Keratinocyte (primary cell): Measurements from ENCODE around the gene C19orf25. TPM values are rescaled to one million over a fixed set of nuclear protein-coding genes. Genes with fewer than 3 reads are reported as not detected.

Experiments
- DNase-seq: peaks from one replicate; pipeline ENCODE4 v3.0.0-alpha.2; 2011; ENCODE audit warnings: low read depth, missing footprints, low spot score
- FAIRE-seq: peaks from 2 replicates; lab custom pipeline; 2011; peaks lifted over from hg19 to GRCh38; lab: Jason Lieb, UNC
- H2AFZ ChIP-seq: 2 replicates; pipeline ENCODE4 v1.6.0; 2012; ENCODE audit warnings: low read length, control low read depth, inconsistent platforms; ENCODE audit not compliant: control insufficient read depth
- H3K27ac ChIP-seq: 2 replicates; pipeline ENCODE4 v1.5.1; 2011; ENCODE audit warnings: low read length; ENCODE audit not compliant: control insufficient read depth, insufficient read depth
- H3K27me3 ChIP-seq: 3 replicates; pipeline ENCODE4 v1.6.0; 2011; ENCODE audit warnings: low read length; ENCODE audit not compliant: control insufficient read depth, insufficient read depth; ENCODE audit errors: extremely low read depth
- H3K36me3 ChIP-seq, 2 experiments: 2 replicates in 1 of 2; 3 replicates in 1 of 2; pipeline ENCODE4 v1.5.1; 2011; ENCODE audit warnings: low read length in 2 of 2, mild to moderate bottlenecking in 1 of 2; ENCODE audit not compliant: control insufficient read depth in 2 of 2, insufficient read depth in 2 of 2; ENCODE audit errors: extremely low read depth in 1 of 2
- H3K4me1 ChIP-seq: 3 replicates; pipeline ENCODE4 v1.5.1; 2011; ENCODE audit warnings: low read length; ENCODE audit not compliant: control insufficient read depth, insufficient read depth; ENCODE audit errors: extremely low read depth
- H3K4me2 ChIP-seq: 3 replicates; pipeline ENCODE4 v1.6.0; 2011; ENCODE audit warnings: low read depth, low read length; ENCODE audit not compliant: control insufficient read depth, insufficient read depth; ENCODE audit errors: extremely low read depth
- H3K4me3 ChIP-seq, 3 experiments: fragments of 200-600 bp in 1 of 3; sonication (generic) in 1 of 3; 2 replicates in 2 of 3; 3 replicates in 1 of 3; pipeline ENCODE4 v1.5.1; 2011 to 2016; ENCODE audit warnings: low read length in 3 of 3, mild to moderate bottlenecking in 3 of 3, control low read depth in 2 of 3, inconsistent platforms in 1 of 3, low read depth in 1 of 3, mixed read lengths in 1 of 3, mixed run types in 1 of 3, moderate library complexity in 1 of 3; ENCODE audit not compliant: control insufficient read depth in 2 of 3, insufficient read depth in 2 of 3; ENCODE audit errors: extremely low read depth in 1 of 3
- H3K79me2 ChIP-seq: 2 replicates; pipeline ENCODE4 v1.6.0; 2012; ENCODE audit warnings: low read length; ENCODE audit not compliant: control insufficient read depth, insufficient read depth
- H3K9ac ChIP-seq: 3 replicates; pipeline ENCODE4 v1.6.0; 2011; ENCODE audit warnings: low read length; ENCODE audit not compliant: control insufficient read depth, insufficient read depth; ENCODE audit errors: extremely low read depth
- H3K9me1 ChIP-seq: 3 replicates; pipeline ENCODE4 v1.6.0; 2011; ENCODE audit warnings: low read length; ENCODE audit not compliant: control insufficient read depth, insufficient read depth; ENCODE audit errors: extremely low read depth
- H3K9me3 ChIP-seq: 2 replicates; pipeline ENCODE4 v1.5.1; 2012; ENCODE audit warnings: low read depth, low read length; ENCODE audit not compliant: control insufficient read depth
- H4K20me1 ChIP-seq: 3 replicates; pipeline ENCODE4 v1.6.0; 2011; ENCODE audit warnings: low read length; ENCODE audit not compliant: control insufficient read depth, insufficient read depth; ENCODE audit errors: extremely low read depth
- EZH2 ChIP-seq: IDR thresholded peaks from one replicate; pipeline ENCODE4 v1.6.1; 2012; ENCODE audit warnings: inconsistent platforms, mild to moderate bottlenecking, low read length, moderate library complexity
- dilution Hi-C: fragments of 300-500 bp; cut with MboI; formaldehyde crosslinking; loops from one replicate; pipeline ENCODE4 v1.7.0; 2020; ENCODE audit warnings: low sequenced_read_pairs; ENCODE audit not compliant: extremely low pct_ligation_motif_present
- polyA plus RNA-seq, 5 experiments: library from polyadenylated mRNA; depleted of rRNA in 3 of 5; stranded (reverse) in 3 of 5; stranded (forward) in 1 of 5; unstranded in 1 of 5; fragments of >200 nt; gene quantifications; 1 replicate in 1 of 5; 2 replicates in 3 of 5; 3 replicates in 1 of 5; pipeline versions ENCODE4 v1.2.1 to v1.2.3, GENCODE V29; 2011 to 2012; ENCODE audit warnings: missing spikeins in 2 of 5, low read depth in 1 of 5, low replicate concordance in 1 of 5
- TF ChIP-seq, protein P1 (sequence below), 3 experiments: IDR thresholded peaks in 1 of 3; conservative IDR thresholded peaks in 1 of 3; optimal IDR thresholded peaks in 1 of 3; 2 replicates in 2 of 3; 3 replicates in 1 of 3; pipeline versions ENCODE3 to v1.5.1; 2011; ENCODE audit warnings: low read length in 3 of 3, mild to moderate bottlenecking in 3 of 3, moderate library complexity in 2 of 3, control low read depth in 1 of 3, inconsistent platforms in 1 of 3; ENCODE audit not compliant: insufficient read depth in 2 of 3; ENCODE audit errors: extremely low read depth in 1 of 3

The C19orf25 gene
- polyA plus RNA-seq, 1 donor (not counting 4 experiments of a cell fraction or from before 2014, with no cell fraction given), result 11.2 TPM

DNA sequence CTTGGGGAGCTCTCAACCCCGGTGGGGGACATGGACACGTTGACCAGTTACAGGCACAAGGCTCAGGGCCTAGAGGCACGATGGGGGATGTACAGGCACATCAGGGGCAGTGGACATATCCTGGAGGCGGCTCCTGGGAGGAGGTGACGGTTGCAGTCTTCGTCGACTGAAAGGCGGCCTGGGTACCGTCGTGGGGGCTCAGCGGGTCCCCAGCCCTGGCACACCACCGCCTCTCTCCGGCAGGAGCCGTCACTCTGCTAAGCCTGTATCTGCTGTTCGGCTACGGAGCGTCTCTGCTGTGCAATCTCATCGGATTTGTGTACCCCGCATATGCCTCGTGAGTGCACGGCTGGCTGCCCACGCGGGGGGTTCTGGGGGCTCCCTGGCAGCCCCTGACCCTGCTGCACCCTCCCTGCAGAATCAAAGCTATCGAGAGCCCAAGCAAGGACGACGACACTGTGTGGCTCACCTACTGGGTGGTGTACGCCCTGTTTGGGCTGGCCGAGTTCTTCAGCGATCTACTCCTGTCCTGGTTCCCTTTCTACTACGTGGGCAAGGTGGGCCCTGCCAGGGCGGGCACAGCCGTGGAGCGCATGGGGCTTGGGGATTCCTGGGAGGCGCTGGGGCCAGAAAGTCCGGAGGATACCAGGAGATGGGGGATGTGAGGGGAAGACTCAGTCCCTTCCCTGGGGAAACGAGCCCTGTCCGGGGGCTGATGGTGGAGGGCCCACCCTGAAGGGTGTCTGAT is 16.2 kb upstream of the C19orf25 start:
- Histone ChIP-seq H3K27me3 (no peaks in the 10 kb centered on the region), H3K27ac (no peak overlapping the region), H3K9me3 (no peaks in the 10 kb centered on the region), H3K79me2 (no peaks in the 10 kb centered on the region), H3K4me1 (peaks cover 16% of the 10 kb centered on the region), H3K9me1 (no peaks in the 10 kb centered on the region), H3K9ac (no peak overlapping the region), H3K36me3 (no peaks in the 10 kb centered on the region), H3K4me3 (no peak overlapping the region), H3K4me2 (no peak overlapping the region), H2AFZ (no peak overlapping the region), H4K20me1 (no peaks in the 10 kb centered on the region)
- TF ChIP-seq, protein P1, sequence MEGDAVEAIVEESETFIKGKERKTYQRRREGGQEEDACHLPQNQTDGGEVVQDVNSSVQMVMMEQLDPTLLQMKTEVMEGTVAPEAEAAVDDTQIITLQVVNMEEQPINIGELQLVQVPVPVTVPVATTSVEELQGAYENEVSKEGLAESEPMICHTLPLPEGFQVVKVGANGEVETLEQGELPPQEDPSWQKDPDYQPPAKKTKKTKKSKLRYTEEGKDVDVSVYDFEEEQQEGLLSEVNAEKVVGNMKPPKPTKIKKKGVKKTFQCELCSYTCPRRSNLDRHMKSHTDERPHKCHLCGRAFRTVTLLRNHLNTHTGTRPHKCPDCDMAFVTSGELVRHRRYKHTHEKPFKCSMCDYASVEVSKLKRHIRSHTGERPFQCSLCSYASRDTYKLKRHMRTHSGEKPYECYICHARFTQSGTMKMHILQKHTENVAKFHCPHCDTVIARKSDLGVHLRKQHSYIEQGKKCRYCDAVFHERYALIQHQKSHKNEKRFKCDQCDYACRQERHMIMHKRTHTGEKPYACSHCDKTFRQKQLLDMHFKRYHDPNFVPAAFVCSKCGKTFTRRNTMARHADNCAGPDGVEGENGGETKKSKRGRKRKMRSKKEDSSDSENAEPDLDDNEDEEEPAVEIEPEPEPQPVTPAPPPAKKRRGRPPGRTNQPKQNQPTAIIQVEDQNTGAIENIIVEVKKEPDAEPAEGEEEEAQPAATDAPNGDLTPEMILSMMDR (optimal IDR thresholded peaks at IDR 0.05 in 1 of 3, IDR thresholded peaks at IDR 0.05 in 1 of 3, conservative IDR thresholded peaks at IDR 0.05 in 1 of 3; ENCODE audit: extremely low read depth in 1 of 3, insufficient read depth in 2 of 3, low read length in 3 of 3), result no peak
- TF ChIP-seq EZH2, result no peak
- no peak for FAIRE-seq
- no peak for DNase-seq
- dilution Hi-C loops, result no loop called here

DNA sequence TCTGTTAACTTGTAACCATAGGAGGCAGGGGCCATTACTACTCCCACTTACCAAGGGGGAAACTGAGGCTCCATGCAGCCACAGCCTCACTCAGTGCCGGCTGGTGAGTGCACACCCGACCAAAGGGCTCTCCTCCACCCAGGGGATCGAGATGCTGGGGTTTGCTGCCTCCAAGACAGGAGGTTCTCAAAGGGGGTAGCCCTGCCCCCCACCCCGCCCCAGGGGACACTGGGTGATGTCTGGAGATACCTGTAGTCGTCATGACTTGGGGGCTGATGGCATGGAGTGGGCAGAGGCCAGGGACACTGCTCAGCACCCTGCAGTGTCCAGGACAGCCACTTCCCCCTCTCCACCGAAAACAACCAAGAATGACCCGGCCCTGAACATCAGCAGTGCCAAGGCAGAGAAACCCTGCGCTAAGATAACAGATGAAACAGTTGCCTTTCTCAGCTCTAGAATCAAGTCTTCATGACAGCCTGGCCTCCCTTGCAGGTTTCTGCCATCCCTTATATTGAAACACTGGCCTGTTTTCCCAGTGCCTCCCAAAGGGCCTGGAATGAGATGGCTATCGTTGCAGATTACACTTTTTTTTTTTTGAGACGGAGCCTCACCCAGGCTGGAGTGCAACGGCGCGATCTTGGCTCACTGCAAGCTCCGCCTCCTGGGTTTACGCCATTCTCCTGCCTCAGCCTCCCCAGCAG is 15.2 kb upstream of the C19orf25 start:
- H3K79me2 ChIP-seq, result no peaks in the 10 kb centered on the region
- H3K36me3 ChIP-seq, result no peaks in the 10 kb centered on the region
- no peaks in the 10 kb centered on the region for H3K9me3 ChIP-seq
- no peaks in the 10 kb centered on the region for H3K9me1 ChIP-seq
- no peak overlapping the region for H3K4me2 ChIP-seq
- dilution Hi-C loops, result no loop called here
- no peak overlapping the region for H3K4me3 ChIP-seq
- no peaks in the 10 kb centered on the region for H3K27me3 ChIP-seq
- TF ChIP-seq, protein P1 (optimal IDR thresholded peaks at IDR 0.05 in 1 of 3, IDR thresholded peaks at IDR 0.05 in 1 of 3, conservative IDR thresholded peaks at IDR 0.05 in 1 of 3; ENCODE audit: extremely low read depth in 1 of 3, insufficient read depth in 2 of 3, low read length in 3 of 3), result no peak
- no peak for TF ChIP-seq EZH2
- no peaks in the 10 kb centered on the region for H4K20me1 ChIP-seq
- H2AFZ ChIP-seq, result no peak overlapping the region
- DNase-seq, result no peak
- no peak overlapping the region for H3K27ac ChIP-seq
- H3K9ac ChIP-seq, result no peak overlapping the region
- peaks cover 16% of the 10 kb centered on the region for H3K4me1 ChIP-seq
- no peak for FAIRE-seq
